Esophagus muscularis mucosa (tissue), 4 donors: Measurements from ENCODE around the gene TBKBP1.

Experiments used
- CTCF ChIP-seq, 3 experiments: fragments of 200-600 bp in 2 of 3; fragments of 450-650 bp in 1 of 3; sonication (generic) in 2 of 3; IDR thresholded peaks; one replicate each; pipeline ENCODE4 v1.5.1; 2017 to 2019; ENCODE audit warnings: antibody characterized with exemption in 3 of 3, mild to moderate bottlenecking in 2 of 3, moderate library complexity in 1 of 3
- EP300 ChIP-seq: sonication (generic); formaldehyde crosslinking; IDR thresholded peaks from one replicate; pipeline ENCODE4 v1.6.1; 2017; ENCODE audit warnings: antibody characterized with exemption
- POLR2A ChIP-seq: fragments of 450-650 bp; IDR thresholded peaks from one replicate; pipeline ENCODE4 v1.6.1; 2017; ENCODE audit warnings: antibody characterized with exemption, moderate library complexity, mild to moderate bottlenecking, low read depth
- POLR2AphosphoS5 ChIP-seq, 2 donors: sonication (generic); formaldehyde crosslinking; IDR thresholded peaks; one replicate each; pipeline ENCODE4 v1.6.1; 2017; ENCODE audit warnings: antibody characterized with exemption in 2 of 2

GRCh38 chr17:47684535-47685193 lies 9.3 kb upstream of the TBKBP1 start:
- TF ChIP-seq CTCF (IDR thresholded peaks at IDR 0.05) (no peak), POLR2AphosphoS5 (IDR thresholded peaks at IDR 0.05) (no peak), POLR2A (no peak), EP300 (no peak)
